Measurements from ENCODE around the gene SDK2.

SDK2 gene

GRCh38 chr17:73485130-73485529 lies 159.1 kb downstream of the SDK2 start:
- no peak for TF ChIP-seq GATA3 (IDR thresholded peaks at IDR 0.05; ENCODE audit: low read depth, low read length)
- TF ChIP-seq GATA2 (IDR thresholded peaks at IDR 0.05; ENCODE audit: low read depth, low read length), result no peak

- TF ChIP-seq GATA2 (IDR thresholded peaks at IDR 0.05; ENCODE audit: low read depth, low read length) (no peak), GATA3 (IDR thresholded peaks at IDR 0.05; ENCODE audit: low read depth, low read length) (no peak)
Measured at GRCh38 chr17:73482894-73483293, 161.4 kb downstream of the SDK2 start.

- TF ChIP-seq GATA3 (IDR thresholded peaks at IDR 0.05; ENCODE audit: low read depth, low read length), result no peak
- TF ChIP-seq GATA2 (IDR thresholded peaks at IDR 0.05; ENCODE audit: low read depth, low read length), result no peak
Measured at GRCh38 chr17:73482251-73482716, 162.0 kb downstream of the SDK2 start.

GRCh38 chr17:73481676-73482075 lies 162.6 kb downstream of the SDK2 start:
- TF ChIP-seq GATA2 (IDR thresholded peaks at IDR 0.05; ENCODE audit: low read depth, low read length) (no peak), GATA3 (IDR thresholded peaks at IDR 0.05; ENCODE audit: low read depth, low read length) (no peak)

- TF ChIP-seq GATA2 (IDR thresholded peaks at IDR 0.05; ENCODE audit: low read depth, low read length) (no peak), GATA3 (IDR thresholded peaks at IDR 0.05; ENCODE audit: low read depth, low read length) (no peak)
Measured at GRCh38 chr17:73480740-73481139, 163.5 kb downstream of the SDK2 start.

- no peak for TF ChIP-seq GATA2 (IDR thresholded peaks at IDR 0.05; ENCODE audit: low read depth, low read length)
- TF ChIP-seq GATA3 (IDR thresholded peaks at IDR 0.05; ENCODE audit: low read depth, low read length), result no peak
Measured at GRCh38 chr17:73478768-73479424, 165.3 kb downstream of the SDK2 start.

GRCh38 chr17:73478334-73478733 lies 165.9 kb downstream of the SDK2 start:
- no peak for TF ChIP-seq GATA3 (IDR thresholded peaks at IDR 0.05; ENCODE audit: low read depth, low read length)
- no peak for TF ChIP-seq GATA2 (IDR thresholded peaks at IDR 0.05; ENCODE audit: low read depth, low read length)

- TF ChIP-seq GATA2 (IDR thresholded peaks at IDR 0.05; ENCODE audit: low read depth, low read length), result no peak
- no peak for TF ChIP-seq GATA3 (IDR thresholded peaks at IDR 0.05; ENCODE audit: low read depth, low read length)
Measured at GRCh38 chr17:73476890-73477350, 167.3 kb downstream of the SDK2 start.

- peak; percentile 100 for TF ChIP-seq GATA2 (IDR thresholded peaks at IDR 0.05; ENCODE audit: low read depth, low read length)
- no peak; the same call in 1 of the 2 replicates for TF ChIP-seq GATA3 (IDR thresholded peaks at IDR 0.05; ENCODE audit: low read depth, low read length)
Measured at GRCh38 chr17:73474370-73474988, 169.8 kb downstream of the SDK2 start.

GRCh38 chr17:73471924-73472323 lies 172.3 kb downstream of the SDK2 start:
- no peak for TF ChIP-seq GATA3 (IDR thresholded peaks at IDR 0.05; ENCODE audit: low read depth, low read length)
- TF ChIP-seq GATA2 (IDR thresholded peaks at IDR 0.05; ENCODE audit: low read depth, low read length), result no peak

- no peak for TF ChIP-seq GATA3 (IDR thresholded peaks at IDR 0.05; ENCODE audit: low read depth, low read length)
- TF ChIP-seq GATA2 (IDR thresholded peaks at IDR 0.05; ENCODE audit: low read depth, low read length), result no peak
Measured at GRCh38 chr17:73470316-73470826, 173.9 kb downstream of the SDK2 start.

GRCh38 chr17:73469311-73469710 lies 174.9 kb downstream of the SDK2 start:
- TF ChIP-seq GATA3 (IDR thresholded peaks at IDR 0.05; ENCODE audit: low read depth, low read length), result no peak
- no peak for TF ChIP-seq GATA2 (IDR thresholded peaks at IDR 0.05; ENCODE audit: low read depth, low read length)

GRCh38 chr17:73468221-73468620 lies 176.0 kb downstream of the SDK2 start:
- TF ChIP-seq GATA3 (IDR thresholded peaks at IDR 0.05; ENCODE audit: low read depth, low read length), result no peak
- TF ChIP-seq GATA2 (IDR thresholded peaks at IDR 0.05; ENCODE audit: low read depth, low read length), result no peak

GRCh38 chr17:73467651-73468050 lies 176.6 kb downstream of the SDK2 start:
- TF ChIP-seq GATA3 (IDR thresholded peaks at IDR 0.05; ENCODE audit: low read depth, low read length), result no peak

Data from SH-SY5Y (cell line).